HepG2 (cell line): ENCODE results near the gene FAM72D.
"Not testable (repeated sequence)": the region's sequence is repeated elsewhere in the genome, so short reads cannot be mapped to it uniquely, and the experiment has no call there.

ENCODE experiments used
- HOXA7 ChIP-seq: sonication (generic); formaldehyde crosslinking; IDR thresholded peaks from 2 replicates; pipeline ENCODE4 v1.8.1; 2022; ENCODE audit warnings: mild to moderate bottlenecking, missing genetic modification reagents, moderate library complexity
- JUNB ChIP-seq: sonication (generic); formaldehyde crosslinking; IDR thresholded peaks from 2 replicates; pipeline ENCODE4 v1.8.0; 2022; ENCODE audit warnings: missing genetic modification reagents, mild to moderate bottlenecking, borderline replicate concordance
- POLR2A ChIP-seq, 2 experiments: IDR thresholded peaks; 2 replicates each; pipeline ENCODE4 v1.6.1; 2011; ENCODE audit warnings: low read depth in 2 of 2, low read length in 2 of 2, mild to moderate bottlenecking in 1 of 2, moderate library complexity in 1 of 2; ENCODE audit not compliant: insufficient read depth in 1 of 2
- PPARG ChIP-seq: conservative IDR thresholded peaks from 2 replicates; pipeline ENCODE4 v1.6.1; 2016; ENCODE audit warnings: missing biosample characterization, missing genetic modification reagents
- SMAD3 ChIP-seq: sonication (generic); formaldehyde crosslinking; IDR thresholded peaks from 2 replicates; pipeline ENCODE4 v1.4.0; 2020; ENCODE audit warnings: missing genetic modification reagents
- ZBTB8A ChIP-seq: sonication (generic); formaldehyde crosslinking; IDR thresholded peaks from 2 replicates; pipeline ENCODE4 v1.4.0; 2020; ENCODE audit warnings: mild to moderate bottlenecking, low read depth, missing genetic modification reagents, borderline replicate concordance
- ZNF678 ChIP-seq: sonication (generic); formaldehyde crosslinking; IDR thresholded peaks from 2 replicates; pipeline ENCODE4 v1.4.0; 2020; ENCODE audit warnings: mild to moderate bottlenecking, missing genetic modification reagents
- TF ChIP-seq, protein P1 (sequence below): sonication (generic); formaldehyde crosslinking; conservative IDR thresholded peaks from 2 replicates; pipeline ENCODE4 v1.4.0; 2020; ENCODE audit warnings: missing genetic modification reagents
- TF ChIP-seq, protein P2 (sequence below): sonication (generic); formaldehyde crosslinking; IDR thresholded peaks from 2 replicates; pipeline ENCODE4 v1.5.0; 2020; ENCODE audit warnings: mild to moderate bottlenecking, missing genetic modification reagents, moderate library complexity
- TF ChIP-seq, protein P3 (sequence below): sonication (generic); formaldehyde crosslinking; IDR thresholded peaks from 2 replicates; pipeline ENCODE4 v1.5.0; 2020; ENCODE audit warnings: missing genetic modification reagents
- TF ChIP-seq, protein P4 (sequence below), 2 experiments: IDR thresholded peaks; 2 replicates each; pipeline ENCODE4 v1.6.1; 2011 to 2012; ENCODE audit warnings: low read length in 2 of 2, borderline replicate concordance in 1 of 2, low read depth in 1 of 2, mild to moderate bottlenecking in 1 of 2, moderate library complexity in 1 of 2

DNA sequence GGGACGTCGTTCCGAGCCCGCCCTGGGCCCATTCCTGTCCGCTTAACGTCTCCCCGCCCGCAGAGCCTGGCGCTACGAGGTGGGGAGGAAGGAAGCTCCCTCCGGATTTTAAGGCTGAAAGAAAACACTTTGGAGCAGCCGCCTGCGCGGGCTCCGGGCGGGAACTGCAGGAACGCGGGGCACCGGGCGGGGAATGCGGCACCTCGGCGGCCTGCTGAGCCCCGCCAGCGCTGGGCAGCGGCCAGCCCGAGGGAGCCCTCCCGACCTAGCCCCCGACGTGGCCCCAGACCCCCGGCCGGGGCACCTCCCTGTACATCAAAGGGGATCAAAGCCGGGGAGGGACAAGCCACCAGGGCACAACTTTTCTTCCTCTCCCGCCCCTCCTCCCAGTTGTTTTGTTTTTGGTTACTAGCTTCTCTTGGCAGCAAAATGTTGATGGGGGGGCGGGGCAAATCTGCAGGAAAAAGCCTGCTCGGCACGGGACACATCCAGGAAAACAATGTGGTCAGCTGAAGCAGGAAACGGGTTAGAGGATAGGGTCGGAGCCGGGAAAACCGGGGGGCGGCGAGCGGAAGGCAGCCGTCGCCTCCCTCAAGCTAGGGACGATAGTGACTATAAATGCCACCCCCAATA is 2.1 kb upstream of the FAM72D start:
- TF ChIP-seq SMAD3; HOXA7; JUNB (CRISPR knock-in tag); POLR2A (IDR thresholded peaks at IDR 0.05; ENCODE audit: insufficient read depth in 1 of 2, low read depth in 2 of 2, low read length in 2 of 2); ZBTB8A (CRISPR knock-in tag); ZNF678 (CRISPR knock-in tag); PPARG (CRISPR knock-in tag): not testable (repeated sequence)
- TF ChIP-seq, protein P1, sequence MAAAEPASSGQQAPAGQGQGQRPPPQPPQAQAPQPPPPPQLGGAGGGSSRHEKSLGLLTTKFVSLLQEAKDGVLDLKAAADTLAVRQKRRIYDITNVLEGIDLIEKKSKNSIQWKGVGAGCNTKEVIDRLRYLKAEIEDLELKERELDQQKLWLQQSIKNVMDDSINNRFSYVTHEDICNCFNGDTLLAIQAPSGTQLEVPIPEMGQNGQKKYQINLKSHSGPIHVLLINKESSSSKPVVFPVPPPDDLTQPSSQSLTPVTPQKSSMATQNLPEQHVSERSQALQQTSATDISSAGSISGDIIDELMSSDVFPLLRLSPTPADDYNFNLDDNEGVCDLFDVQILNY (CRISPR knock-in tag): not testable (repeated sequence)
- TF ChIP-seq, protein P2, sequence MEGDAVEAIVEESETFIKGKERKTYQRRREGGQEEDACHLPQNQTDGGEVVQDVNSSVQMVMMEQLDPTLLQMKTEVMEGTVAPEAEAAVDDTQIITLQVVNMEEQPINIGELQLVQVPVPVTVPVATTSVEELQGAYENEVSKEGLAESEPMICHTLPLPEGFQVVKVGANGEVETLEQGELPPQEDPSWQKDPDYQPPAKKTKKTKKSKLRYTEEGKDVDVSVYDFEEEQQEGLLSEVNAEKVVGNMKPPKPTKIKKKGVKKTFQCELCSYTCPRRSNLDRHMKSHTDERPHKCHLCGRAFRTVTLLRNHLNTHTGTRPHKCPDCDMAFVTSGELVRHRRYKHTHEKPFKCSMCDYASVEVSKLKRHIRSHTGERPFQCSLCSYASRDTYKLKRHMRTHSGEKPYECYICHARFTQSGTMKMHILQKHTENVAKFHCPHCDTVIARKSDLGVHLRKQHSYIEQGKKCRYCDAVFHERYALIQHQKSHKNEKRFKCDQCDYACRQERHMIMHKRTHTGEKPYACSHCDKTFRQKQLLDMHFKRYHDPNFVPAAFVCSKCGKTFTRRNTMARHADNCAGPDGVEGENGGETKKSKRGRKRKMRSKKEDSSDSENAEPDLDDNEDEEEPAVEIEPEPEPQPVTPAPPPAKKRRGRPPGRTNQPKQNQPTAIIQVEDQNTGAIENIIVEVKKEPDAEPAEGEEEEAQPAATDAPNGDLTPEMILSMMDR (CRISPR knock-in tag): not testable (repeated sequence)
- TF ChIP-seq, protein P3, sequence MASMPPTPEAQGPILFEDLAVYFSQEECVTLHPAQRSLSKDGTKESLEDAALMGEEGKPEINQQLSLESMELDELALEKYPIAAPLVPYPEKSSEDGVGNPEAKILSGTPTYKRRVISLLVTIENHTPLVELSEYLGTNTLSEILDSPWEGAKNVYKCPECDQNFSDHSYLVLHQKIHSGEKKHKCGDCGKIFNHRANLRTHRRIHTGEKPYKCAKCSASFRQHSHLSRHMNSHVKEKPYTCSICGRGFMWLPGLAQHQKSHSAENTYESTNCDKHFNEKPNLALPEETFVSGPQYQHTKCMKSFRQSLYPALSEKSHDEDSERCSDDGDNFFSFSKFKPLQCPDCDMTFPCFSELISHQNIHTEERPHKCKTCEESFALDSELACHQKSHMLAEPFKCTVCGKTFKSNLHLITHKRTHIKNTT (CRISPR knock-in tag): not testable (repeated sequence)
- TF ChIP-seq, protein P4, sequence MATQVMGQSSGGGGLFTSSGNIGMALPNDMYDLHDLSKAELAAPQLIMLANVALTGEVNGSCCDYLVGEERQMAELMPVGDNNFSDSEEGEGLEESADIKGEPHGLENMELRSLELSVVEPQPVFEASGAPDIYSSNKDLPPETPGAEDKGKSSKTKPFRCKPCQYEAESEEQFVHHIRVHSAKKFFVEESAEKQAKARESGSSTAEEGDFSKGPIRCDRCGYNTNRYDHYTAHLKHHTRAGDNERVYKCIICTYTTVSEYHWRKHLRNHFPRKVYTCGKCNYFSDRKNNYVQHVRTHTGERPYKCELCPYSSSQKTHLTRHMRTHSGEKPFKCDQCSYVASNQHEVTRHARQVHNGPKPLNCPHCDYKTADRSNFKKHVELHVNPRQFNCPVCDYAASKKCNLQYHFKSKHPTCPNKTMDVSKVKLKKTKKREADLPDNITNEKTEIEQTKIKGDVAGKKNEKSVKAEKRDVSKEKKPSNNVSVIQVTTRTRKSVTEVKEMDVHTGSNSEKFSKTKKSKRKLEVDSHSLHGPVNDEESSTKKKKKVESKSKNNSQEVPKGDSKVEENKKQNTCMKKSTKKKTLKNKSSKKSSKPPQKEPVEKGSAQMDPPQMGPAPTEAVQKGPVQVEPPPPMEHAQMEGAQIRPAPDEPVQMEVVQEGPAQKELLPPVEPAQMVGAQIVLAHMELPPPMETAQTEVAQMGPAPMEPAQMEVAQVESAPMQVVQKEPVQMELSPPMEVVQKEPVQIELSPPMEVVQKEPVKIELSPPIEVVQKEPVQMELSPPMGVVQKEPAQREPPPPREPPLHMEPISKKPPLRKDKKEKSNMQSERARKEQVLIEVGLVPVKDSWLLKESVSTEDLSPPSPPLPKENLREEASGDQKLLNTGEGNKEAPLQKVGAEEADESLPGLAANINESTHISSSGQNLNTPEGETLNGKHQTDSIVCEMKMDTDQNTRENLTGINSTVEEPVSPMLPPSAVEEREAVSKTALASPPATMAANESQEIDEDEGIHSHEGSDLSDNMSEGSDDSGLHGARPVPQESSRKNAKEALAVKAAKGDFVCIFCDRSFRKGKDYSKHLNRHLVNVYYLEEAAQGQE (IDR thresholded peaks at IDR 0.05; ENCODE audit: borderline replicate concordance in 1 of 2, low read depth in 1 of 2, low read length in 2 of 2): not testable (repeated sequence)
